ENCODE data around the gene TCF7L2.

TCF7L2 gene

GRCh38 chr10:113021268-113022040 lies 71.4 kb downstream of the TCF7L2 start:
- no peak for TF ChIP-seq POLR2A (IDR thresholded peaks at IDR 0.05; ENCODE audit: low read depth, low read length)
- no peak for DNase-seq (ENCODE audit: insufficient read length, low spot score)
- FAIRE-seq, result no peak

DNA sequence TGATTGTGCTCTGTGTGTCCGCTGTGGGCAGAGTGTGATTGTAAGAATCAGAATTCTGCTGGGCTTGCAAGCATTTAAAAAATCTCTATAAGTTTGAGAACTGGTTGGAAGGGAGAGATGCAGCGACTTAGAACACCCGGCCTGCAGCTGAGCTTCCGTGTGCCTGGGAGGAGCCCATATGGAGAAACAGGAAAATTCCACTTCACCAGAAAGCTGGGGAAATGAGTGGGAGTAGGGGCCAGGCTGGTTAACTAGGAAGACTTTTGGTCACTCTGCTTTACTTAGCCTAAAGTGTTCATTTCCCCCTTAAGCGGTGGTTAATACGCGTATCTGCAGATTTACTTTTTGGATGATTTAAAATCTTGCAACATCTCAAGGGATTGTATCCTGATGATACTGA lies 72.2 kb downstream of the TCF7L2 start:
- no peak for TF ChIP-seq POLR2A (IDR thresholded peaks at IDR 0.05; ENCODE audit: low read depth, low read length)
- DNase-seq (ENCODE audit: insufficient read length, low spot score) (no peak), FAIRE-seq (no peak)

- FAIRE-seq, result no peak
- no peak for DNase-seq (ENCODE audit: insufficient read length, low spot score)
- no peak for TF ChIP-seq POLR2A (IDR thresholded peaks at IDR 0.05; ENCODE audit: low read depth, low read length)
Observed at GRCh38 chr10:113023017-113023416, 73.0 kb downstream of the TCF7L2 start.

- TF ChIP-seq POLR2A (IDR thresholded peaks at IDR 0.05; ENCODE audit: low read depth, low read length), result no peak
- DNase-seq (ENCODE audit: insufficient read length, low spot score) (no peak), FAIRE-seq (no peak)
Observed at GRCh38 chr10:113024930-113025329, 74.9 kb downstream of the TCF7L2 start.

DNA sequence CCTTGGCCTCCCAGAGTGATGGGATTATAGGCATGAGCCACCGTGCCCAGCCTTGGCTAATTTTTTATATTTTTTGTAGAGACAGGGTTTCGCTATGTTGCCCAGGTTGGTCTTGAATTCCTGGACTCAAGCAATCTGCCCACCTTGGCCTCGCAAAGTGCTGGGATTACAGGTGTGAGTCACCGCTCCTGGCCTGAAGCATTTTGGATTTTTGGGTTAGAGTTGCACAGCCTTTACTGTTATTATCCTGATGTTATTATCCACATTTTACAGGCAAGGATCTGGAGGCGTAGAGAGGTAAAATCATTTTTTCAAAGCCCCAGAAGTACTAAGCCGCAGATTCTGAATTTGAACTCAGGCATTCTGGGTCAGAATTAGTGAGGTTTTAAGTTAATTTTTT lies 75.4 kb downstream of the TCF7L2 start:
- DNase-seq (ENCODE audit: insufficient read length, low spot score), result no peak
- TF ChIP-seq POLR2A (IDR thresholded peaks at IDR 0.05; ENCODE audit: low read depth, low read length), result no peak
- no peak for FAIRE-seq

DNA sequence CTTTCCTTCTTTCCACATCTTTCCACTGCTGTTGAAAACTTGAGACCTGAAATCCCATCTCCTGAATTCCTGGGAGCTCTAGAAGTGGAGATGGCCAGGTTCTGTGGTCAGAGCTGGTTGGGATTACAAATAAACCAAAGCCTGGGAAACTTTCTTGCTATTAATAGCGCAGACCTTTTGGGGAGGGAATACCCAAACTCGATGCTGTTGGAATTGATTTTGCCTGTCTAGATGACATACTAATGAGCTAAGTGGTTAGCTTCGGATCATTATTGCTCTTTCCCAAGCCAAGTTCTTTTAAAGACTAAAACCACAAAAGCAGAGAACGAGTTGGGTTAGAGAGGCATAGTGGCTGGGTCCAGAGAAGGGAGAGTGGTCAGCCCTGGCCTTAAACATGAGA lies 76.6 kb downstream of the TCF7L2 start:
- FAIRE-seq (no peak), DNase-seq (ENCODE audit: insufficient read length, low spot score) (no peak)
- no peak for TF ChIP-seq POLR2A (IDR thresholded peaks at IDR 0.05; ENCODE audit: low read depth, low read length)

GRCh38 chr10:113027230-113027573 lies 77.2 kb downstream of the TCF7L2 start:
- TF ChIP-seq POLR2A (IDR thresholded peaks at IDR 0.05; ENCODE audit: low read depth, low read length), result no peak
- FAIRE-seq (no peak), DNase-seq (ENCODE audit: insufficient read length, low spot score) (no peak)

GRCh38 chr10:113027574-113028455 lies 77.8 kb downstream of the TCF7L2 start:
- no peak for TF ChIP-seq POLR2A (IDR thresholded peaks at IDR 0.05; ENCODE audit: low read depth, low read length)
- DNase-seq (ENCODE audit: insufficient read length, low spot score) (no peak), FAIRE-seq (no peak)

DNA sequence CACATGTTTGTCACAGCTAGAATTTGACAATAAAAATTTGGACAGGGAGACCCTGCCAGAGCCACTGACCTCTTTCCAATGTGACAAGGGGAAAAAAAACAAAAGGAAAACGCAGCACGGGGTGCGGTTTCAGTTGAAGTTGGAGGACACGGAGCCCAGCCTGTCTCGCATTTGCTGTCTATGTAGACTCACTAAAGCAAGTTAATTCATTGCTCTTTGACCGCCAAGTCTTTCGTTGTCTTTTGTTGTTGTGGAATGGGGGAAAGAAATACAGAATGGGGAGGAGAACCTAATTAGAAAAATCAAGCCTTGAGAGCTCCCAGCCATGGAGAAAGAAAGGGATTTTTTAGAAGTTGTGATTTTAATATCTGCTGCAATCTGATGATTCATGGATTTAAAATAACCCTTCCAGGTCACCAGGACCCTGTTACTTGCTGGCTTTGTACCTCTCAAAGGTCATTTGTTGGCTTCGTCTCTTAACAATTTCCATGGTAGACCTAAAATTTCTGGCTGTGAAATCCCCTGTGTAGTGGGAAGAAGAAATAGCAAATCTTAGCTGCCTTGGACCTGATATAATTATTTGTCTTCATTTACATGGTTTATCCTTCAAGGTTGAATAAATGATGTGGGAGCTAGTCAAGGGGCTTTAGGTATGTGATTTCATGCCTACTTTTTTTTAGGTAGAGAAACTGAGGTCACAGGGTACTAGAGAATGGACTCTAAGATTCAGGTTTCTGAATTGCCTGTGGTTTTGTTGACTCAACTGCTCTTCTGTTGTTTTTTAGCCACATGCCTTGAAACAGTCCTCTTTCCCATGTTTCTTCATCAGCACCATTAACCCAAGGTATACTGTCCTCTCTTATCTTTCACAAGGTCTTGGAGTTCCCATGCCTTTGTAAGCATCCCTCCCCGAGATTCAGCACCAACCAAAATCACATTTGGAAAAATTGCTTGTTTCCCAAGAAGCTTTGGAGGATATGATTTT lies 78.7 kb downstream of the TCF7L2 start:
- FAIRE-seq (no peak), DNase-seq (ENCODE audit: insufficient read length, low spot score) (no peak)
- no peak for TF ChIP-seq POLR2A (IDR thresholded peaks at IDR 0.05; ENCODE audit: low read depth, low read length)

DNA sequence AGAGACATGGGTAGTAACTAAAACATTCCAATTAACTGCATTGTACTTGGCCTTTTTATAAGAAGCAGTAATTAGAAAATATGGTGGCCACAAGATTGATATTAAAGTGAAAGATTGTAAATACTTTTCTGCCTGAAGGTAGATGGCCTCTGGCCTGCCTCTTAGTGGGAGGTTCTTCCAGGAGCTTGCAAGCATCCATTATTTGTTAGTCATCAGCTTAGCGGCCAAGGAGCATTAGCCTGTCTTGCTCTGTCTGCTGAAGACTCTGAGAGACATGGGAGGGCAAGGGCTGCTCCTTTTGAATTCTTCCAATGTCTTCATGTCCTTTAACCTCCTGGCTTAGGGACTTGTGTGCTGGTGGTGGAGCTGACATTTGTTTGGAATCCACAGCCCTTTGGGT lies 80.4 kb downstream of the TCF7L2 start:
- no peak for DNase-seq (ENCODE audit: insufficient read length, low spot score)
- TF ChIP-seq POLR2A (IDR thresholded peaks at IDR 0.05; ENCODE audit: low read depth, low read length), result no peak
- FAIRE-seq, result no peak

- DNase-seq (ENCODE audit: insufficient read length, low spot score), result no peak
- no peak for TF ChIP-seq POLR2A (IDR thresholded peaks at IDR 0.05; ENCODE audit: low read depth, low read length)
- FAIRE-seq, result no peak
Observed at GRCh38 chr10:113031147-113031546, 81.1 kb downstream of the TCF7L2 start.

DNA sequence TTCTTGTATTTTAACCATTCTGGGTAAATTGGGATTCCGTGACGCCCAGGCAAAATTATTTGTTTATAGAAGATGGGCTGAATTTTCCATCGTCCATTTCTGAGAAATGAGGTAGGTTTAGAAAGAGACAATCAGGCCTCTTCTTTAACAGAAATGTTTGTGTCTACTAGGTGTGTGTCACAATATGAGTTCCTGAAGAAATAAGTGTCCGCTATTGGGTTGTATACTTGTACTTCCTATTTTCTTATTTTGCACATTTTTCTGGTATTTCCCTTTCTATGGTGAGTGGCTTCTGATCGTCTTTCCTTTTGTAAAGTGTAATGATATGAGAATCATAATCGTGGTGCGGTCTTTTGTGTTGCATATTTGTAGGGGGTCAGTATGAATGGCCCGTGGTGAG lies 83.9 kb downstream of the TCF7L2 start:
- FAIRE-seq, result no peak
- TF ChIP-seq POLR2A (IDR thresholded peaks at IDR 0.05; ENCODE audit: low read depth, low read length), result no peak
- DNase-seq (ENCODE audit: insufficient read length, low spot score), result no peak

DNA sequence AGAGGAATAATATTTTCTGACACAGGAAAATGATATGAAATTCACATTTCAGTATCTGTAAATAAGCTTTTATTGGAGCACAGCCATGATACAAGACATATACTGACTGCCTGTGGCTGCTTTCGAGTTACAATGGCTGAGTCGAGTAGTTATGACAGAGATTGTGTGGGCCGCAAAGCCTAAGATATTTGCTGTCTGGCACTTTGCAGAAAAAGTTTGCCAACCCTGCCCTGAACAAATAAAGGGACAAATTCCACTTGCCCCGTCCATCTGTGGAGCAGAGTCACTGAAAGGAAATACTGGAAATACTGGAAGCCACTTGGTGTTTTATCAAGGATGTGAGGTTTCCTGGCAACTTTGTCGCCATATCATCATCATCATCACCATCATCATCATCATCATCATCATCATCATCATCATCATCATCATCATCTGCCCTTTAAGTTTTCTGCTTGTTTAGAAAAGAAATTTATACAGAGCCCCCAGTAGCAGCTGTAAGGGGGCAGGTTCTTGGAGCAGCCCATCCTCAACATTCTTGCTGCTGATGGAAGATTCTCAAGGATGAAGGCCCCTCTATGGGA lies 85.8 kb downstream of the TCF7L2 start:
- no peak for FAIRE-seq

More for the DNA sequence above, 85.8 kb downstream of the TCF7L2 start:
- DNase-seq (ENCODE audit: insufficient read length, low spot score), result no peak
- no peak for TF ChIP-seq POLR2A (IDR thresholded peaks at IDR 0.05; ENCODE audit: low read depth, low read length)

Data from H54 (cell line).